Caki2 (cell line): ENCODE measurements around the gene ABR. TPM values are rescaled to one million over a fixed set of nuclear protein-coding genes. Genes with fewer than 3 reads are reported as not detected.
"Not testable (repeated sequence)": the region's sequence is repeated elsewhere in the genome, so short reads cannot be mapped to it uniquely, and the experiment has no call there.

Source experiments
- DNase-seq: peaks from one replicate; pipeline ENCODE4 v3.0.0-alpha.2; 2015; ENCODE audit warnings: low read depth
- in situ Hi-C: cut with HindIII; loops from 2 replicates; pipeline ENCODE4 v1.10.0; 2016; ENCODE audit warnings: low sequenced_read_pairs, low pct_unique_long_range_greater_than_20kb, mixed read lengths
- total RNA-seq: library from RNA; depleted of rRNA; stranded (reverse); fragments of >200 nt; shearing (Covaris generic); gene quantifications from 2 replicates; pipeline ENCODE4 v1.2.3, GENCODE V29; 2014; ENCODE audit warnings: low replicate concordance

ABR gene
- total RNA-seq, 1 experiment from 2014 or later = 37.4 TPM

GRCh38 chr17:1203967-1204291 is 24.1 kb upstream of the ABR start:
- in situ Hi-C loops = no loop called here
- no peak for DNase-seq

- peak; percentile 63 for DNase-seq
- in situ Hi-C loops = no loop called here
Observed at GRCh38 chr17:1203111-1203966, 23.6 kb upstream of the ABR start.

- in situ Hi-C loops = no loop called here
- DNase-seq = no peak
Observed at GRCh38 chr17:1202291-1202690, 22.5 kb upstream of the ABR start.

GRCh38 chr17:1201132-1201702 is 21.4 kb upstream of the ABR start:
- in situ Hi-C loops = no loop called here
- DNase-seq = no peak

GRCh38 chr17:1199271-1199743 is 19.5 kb upstream of the ABR start:
- in situ Hi-C loops, DNase-seq: not testable (repeated sequence)

- no peak for DNase-seq
- in situ Hi-C loops = no loop called here
Observed at GRCh38 chr17:1197781-1198490, 18.2 kb upstream of the ABR start.

GRCh38 chr17:1197379-1197778 is 17.6 kb upstream of the ABR start:
- DNase-seq = no peak
- in situ Hi-C loops = no loop called here

GRCh38 chr17:1196946-1197345 is 17.2 kb upstream of the ABR start:
- in situ Hi-C loops = no loop called here
- DNase-seq = no peak

GRCh38 chr17:1192911-1193699 is 13.3 kb upstream of the ABR start:
- no peak for DNase-seq
- in situ Hi-C loops = no loop called here

- in situ Hi-C loops = no loop called here
- DNase-seq = no peak
Observed at GRCh38 chr17:1190751-1191331, 11.1 kb upstream of the ABR start.

- no peak for DNase-seq
- in situ Hi-C loops = no loop called here
Observed at GRCh38 chr17:1188812-1189504, 9.2 kb upstream of the ABR start.

GRCh38 chr17:1186923-1187771 is 7.4 kb upstream of the ABR start:
- in situ Hi-C loops = no loop called here
- peak; percentile 69 for DNase-seq

- in situ Hi-C loops = no loop called here
- no peak for DNase-seq
Observed at GRCh38 chr17:1186214-1186820, 6.5 kb upstream of the ABR start.

GRCh38 chr17:1183171-1183873 is 3.5 kb upstream of the ABR start:
- in situ Hi-C loops = no loop called here

GRCh38 chr17:1182811-1183170 is 3.0 kb upstream of the ABR start:
- DNase-seq = no peak
- in situ Hi-C loops = no loop called here

More at GRCh38 chr17:1183171-1183873, 3.5 kb upstream of the ABR start:
- peak; percentile 74 for DNase-seq

GRCh38 chr17:1181753-1182137 is 2.0 kb upstream of the ABR start:
- DNase-seq = no peak
- in situ Hi-C loops = no loop called here
